ENCODE measurements around the gene AMZ2.
"Not testable (repeated sequence)": the region's sequence is repeated elsewhere in the genome, so short reads cannot be mapped to it uniquely, and the experiment has no call there.

GRCh38 chr17:68259648-68259951 lies 11.8 kb downstream of the AMZ2 start:
- TF ChIP-seq, protein P1, sequence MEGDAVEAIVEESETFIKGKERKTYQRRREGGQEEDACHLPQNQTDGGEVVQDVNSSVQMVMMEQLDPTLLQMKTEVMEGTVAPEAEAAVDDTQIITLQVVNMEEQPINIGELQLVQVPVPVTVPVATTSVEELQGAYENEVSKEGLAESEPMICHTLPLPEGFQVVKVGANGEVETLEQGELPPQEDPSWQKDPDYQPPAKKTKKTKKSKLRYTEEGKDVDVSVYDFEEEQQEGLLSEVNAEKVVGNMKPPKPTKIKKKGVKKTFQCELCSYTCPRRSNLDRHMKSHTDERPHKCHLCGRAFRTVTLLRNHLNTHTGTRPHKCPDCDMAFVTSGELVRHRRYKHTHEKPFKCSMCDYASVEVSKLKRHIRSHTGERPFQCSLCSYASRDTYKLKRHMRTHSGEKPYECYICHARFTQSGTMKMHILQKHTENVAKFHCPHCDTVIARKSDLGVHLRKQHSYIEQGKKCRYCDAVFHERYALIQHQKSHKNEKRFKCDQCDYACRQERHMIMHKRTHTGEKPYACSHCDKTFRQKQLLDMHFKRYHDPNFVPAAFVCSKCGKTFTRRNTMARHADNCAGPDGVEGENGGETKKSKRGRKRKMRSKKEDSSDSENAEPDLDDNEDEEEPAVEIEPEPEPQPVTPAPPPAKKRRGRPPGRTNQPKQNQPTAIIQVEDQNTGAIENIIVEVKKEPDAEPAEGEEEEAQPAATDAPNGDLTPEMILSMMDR (IDR thresholded peaks at IDR 0.05): not testable (repeated sequence)
- TF ChIP-seq POLR2A, POLR2AphosphoS5, EP300 (IDR thresholded peaks at IDR 0.05): not testable (repeated sequence)
